HG03575 (cell line): Measurements from ENCODE around the gene OR11H12.
"Not testable (repeated sequence)": the region's sequence is repeated elsewhere in the genome, so short reads cannot be mapped to it uniquely, and the experiment has no call there.

ENCODE experiments used
- ATAC-seq: cut with Tn5 transposase; IDR thresholded peaks from one replicate; pipeline ENCODE4 v1.9.1; 2021; ENCODE audit not compliant: unreplicated experiment, insufficient number of reproducible peaks, low FRiP score; ENCODE audit errors: extremely low read depth

Gene OR11H12, protein sequence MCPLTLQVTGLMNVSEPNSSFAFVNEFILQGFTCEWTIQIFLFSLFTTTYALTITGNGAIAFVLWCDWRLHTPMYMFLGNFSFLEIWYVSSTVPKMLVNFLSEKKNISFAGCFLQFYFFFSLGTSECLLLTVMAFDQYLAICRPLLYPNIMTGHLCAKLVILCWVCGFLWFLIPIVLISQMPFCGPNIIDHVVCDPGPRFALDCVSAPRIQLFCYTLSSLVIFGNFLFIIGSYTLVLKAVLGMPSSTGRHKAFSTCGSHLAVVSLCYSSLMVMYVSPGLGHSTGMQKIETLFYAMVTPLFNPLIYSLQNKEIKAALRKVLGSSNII

DNA sequence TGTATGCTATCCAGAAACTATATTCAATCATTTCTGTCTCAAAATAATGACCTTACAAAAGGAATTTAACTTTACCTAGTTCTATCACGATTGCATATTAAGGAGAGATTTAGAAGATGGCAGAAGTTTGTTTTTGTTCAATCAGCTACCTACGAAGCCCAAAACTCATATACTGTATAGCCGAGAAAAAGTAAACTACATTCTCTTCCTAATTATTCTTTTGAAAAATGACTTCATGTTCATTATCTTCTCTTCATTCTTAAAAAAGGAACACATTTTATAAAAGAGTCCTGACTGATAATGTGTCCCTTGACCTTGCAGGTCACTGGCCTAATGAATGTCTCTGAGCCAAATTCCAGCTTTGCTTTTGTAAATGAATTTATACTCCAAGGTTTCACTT, at the start of gene OR11H12:
TSS of gene OR11H12 (plus strand) at position 301 of the 400 bp plus-strand sequence. CDS start at position 301, 0 bp downstream.
- ATAC-seq: not testable (repeated sequence)

DNA sequence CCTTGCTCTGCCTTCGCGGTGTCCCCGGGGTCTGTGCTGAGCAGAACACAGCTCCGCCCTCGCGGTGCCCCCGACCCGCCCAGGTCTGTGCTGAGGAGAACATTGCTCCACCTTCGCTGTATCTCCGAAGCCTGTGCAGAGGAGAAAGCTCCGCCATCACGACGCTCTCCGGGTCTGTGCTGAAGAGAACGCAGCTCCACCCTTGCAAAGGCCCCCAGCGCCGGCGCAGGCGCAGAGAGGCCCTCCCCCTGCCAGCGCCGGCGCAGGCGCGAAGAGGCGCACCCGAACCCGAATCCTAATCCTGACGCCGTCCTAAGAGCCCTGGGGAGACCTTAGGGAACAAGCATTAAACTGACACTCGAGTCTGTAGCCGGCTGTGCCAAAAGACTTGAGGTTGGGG, 18.0 kb upstream of the OR11H12 start:
- ATAC-seq: not testable (repeated sequence)

DNA sequence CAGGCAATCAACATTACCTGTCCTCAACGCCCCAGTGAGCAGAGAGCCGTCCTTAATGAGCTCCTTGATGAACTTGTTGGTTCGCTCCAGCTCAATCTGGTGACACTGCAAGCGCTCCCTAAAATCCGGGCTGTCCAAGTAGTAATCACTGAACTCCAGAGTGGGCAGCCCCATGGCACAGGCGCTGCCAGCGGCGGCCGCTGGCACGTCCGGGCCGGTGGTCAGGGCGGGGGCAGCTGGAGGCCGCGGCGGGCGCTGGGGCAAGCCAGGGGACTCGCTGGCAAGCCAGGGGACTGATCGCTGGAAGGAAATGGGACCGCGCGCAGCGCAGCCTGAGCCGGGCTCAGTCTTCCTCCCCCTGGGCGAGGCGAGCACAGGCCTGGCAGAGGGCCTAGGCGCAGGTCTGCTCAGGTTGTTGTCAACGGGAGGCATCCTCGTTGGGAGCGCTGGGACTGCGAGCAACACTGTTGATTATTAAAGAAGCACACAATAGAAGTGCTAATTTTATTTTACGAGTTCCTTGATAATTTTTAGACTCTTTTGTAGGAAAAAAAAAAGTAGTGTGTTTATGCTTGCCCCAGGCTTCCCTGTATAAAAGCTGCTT, 25.8 kb downstream of the OR11H12 start:
- not testable (repeated sequence) for ATAC-seq

DNA sequence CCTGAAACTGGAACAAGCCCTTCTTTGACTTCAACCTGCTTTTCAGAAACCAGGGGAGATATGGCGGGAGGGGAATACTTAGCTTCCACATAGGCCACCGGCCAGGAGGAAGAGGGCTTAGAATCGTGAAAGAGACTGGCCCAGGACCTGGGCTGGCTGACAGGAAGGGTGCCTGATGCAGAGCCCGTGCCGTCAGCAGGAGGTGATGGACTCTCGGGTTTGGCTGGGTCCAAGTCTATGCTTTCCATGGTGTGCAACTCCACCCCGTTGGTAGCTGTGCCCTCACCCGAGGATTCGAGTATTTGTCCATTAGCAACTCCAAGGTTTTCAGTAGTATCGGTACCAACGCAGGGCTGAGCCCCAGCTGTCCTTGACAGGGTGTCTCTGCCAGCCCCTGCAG, 35.1 kb downstream of the OR11H12 start:
- ATAC-seq: not testable (repeated sequence)

DNA sequence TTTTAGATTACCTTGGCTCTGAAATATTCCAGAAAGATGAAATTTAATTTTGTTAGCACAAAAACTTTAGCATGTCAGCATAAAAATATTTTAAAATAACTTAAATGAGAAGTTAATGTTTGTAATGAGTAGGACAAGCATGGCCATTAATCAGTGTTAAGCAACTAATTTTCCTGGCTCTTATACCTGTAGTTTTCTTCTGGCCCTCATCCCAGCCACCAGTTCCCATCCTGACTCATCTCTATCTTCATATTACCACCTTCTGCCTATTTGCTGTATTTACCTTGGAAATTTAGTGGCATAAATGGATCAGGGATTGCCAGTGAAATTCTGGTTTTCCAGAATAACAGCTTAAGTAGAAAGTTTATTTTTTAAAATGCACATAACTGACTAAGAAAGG, 37.1 kb downstream of the OR11H12 start:
- not testable (repeated sequence) for ATAC-seq

DNA sequence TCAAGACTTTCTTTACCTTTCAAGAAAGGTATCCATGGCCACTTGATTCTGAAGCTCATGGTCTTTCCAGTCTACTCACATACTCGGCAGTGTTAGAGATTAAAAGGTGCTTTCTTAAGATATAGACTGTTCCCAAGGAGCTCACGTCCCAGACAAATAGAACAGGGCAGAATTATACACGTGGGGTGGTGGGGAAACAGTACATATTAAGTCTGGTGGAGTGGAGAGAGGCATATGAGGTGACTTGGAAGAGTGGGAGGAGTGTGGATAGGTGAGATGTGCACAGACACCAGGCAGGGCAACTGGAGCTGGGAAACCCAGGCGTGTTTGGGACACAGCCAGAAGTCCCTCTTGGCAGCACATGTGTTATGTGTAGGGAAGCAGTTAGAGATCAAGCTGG, 37.9 kb downstream of the OR11H12 start:
- ATAC-seq: not testable (repeated sequence)

DNA sequence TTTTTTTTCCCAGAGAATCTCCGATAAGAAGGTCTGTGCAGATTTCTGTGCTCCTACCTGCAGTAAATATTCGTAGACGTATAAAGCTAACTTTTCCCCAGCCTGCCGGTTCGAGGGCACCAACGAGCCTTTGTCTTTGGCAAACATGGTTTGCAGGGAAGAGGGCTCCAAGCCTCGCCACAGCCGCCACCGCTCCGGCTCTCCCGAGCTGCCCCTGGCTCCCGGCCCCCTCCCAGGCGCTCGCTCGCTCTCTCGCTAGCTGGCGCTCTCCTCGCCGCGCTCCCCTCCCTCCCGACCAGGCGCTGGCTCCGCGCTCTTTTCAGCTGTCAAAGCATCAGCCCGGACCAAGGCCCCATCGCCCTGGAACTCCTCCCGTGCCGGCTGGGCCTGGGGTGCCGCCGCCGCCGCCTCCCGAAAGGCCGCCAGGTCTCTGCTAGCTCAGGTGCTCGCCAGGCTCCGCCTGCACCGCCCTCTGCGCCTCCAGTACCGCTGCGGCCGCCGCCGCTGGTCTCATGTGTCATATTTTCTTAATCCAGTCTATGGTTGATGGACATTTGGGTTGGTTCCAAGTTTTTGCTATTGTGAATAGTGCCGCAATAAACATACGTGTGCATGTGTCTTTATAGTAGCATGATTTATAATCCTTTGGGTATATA, 45.3 kb downstream of the OR11H12 start:
- ATAC-seq: not testable (repeated sequence)
